Hepatocyte (in vitro differentiated cells): Measurements from ENCODE around the gene DNAH6. TPM values are rescaled to one million over a fixed set of nuclear protein-coding genes. Genes with fewer than 3 reads are reported as not detected.
"Not testable (repeated sequence)": the region's sequence is repeated elsewhere in the genome, so short reads cannot be mapped to it uniquely, and the experiment has no call there.

ENCODE experiments used
- DNase-seq: peaks from one replicate; pipeline ENCODE4 v3.0.0-alpha.2; 2016; ENCODE audit warnings: low spot score
- H2AFZ ChIP-seq: fragments of 200-600 bp; sonication (generic); 2 replicates; pipeline ENCODE4 v1.6.0; 2016; ENCODE audit warnings: antibody characterized with exemption, mild to moderate bottlenecking
- H3K27ac ChIP-seq: fragments of 200-600 bp; sonication (generic); 2 replicates; pipeline ENCODE4 v1.5.1; 2016; ENCODE audit warnings: mild to moderate bottlenecking
- H3K27me3 ChIP-seq: fragments of 200-600 bp; sonication (generic); 2 replicates; pipeline ENCODE4 v1.6.1; 2016
- H3K36me3 ChIP-seq: fragments of 200-600 bp; sonication (generic); replicated peaks from 2 replicates; pipeline ENCODE4 v1.5.1; 2016; ENCODE audit warnings: low read depth; ENCODE audit not compliant: insufficient read depth
- H3K4me1 ChIP-seq: fragments of 200-600 bp; sonication (generic); 2 replicates; pipeline ENCODE4 v1.5.1; 2016; ENCODE audit warnings: mild to moderate bottlenecking, moderate library complexity; ENCODE audit not compliant: insufficient read depth
- H3K4me2 ChIP-seq: fragments of 200-600 bp; sonication (generic); 2 replicates; pipeline ENCODE4 v1.6.0; 2016
- H3K4me3 ChIP-seq: fragments of 200-600 bp; sonication (generic); 2 replicates; pipeline ENCODE4 v1.5.1; 2016; ENCODE audit warnings: mild to moderate bottlenecking
- H3K79me2 ChIP-seq: fragments of 200-600 bp; sonication (generic); 2 replicates; pipeline ENCODE4 v1.6.0; 2017; ENCODE audit warnings: mild to moderate bottlenecking
- H3K9me2 ChIP-seq: fragments of 200-600 bp; sonication (generic); replicated peaks from 2 replicates; pipeline ENCODE4 v1.6.0; 2017; ENCODE audit warnings: mild to moderate bottlenecking; ENCODE audit not compliant: insufficient read depth
- H3K9me3 ChIP-seq: fragments of 200-600 bp; sonication (generic); 2 replicates; pipeline ENCODE4 v1.5.1; 2016; ENCODE audit warnings: low read depth, mild to moderate bottlenecking
- H4K20me1 ChIP-seq: fragments of 200-600 bp; sonication (generic); 2 replicates; pipeline ENCODE4 v1.6.0; 2016; ENCODE audit warnings: mild to moderate bottlenecking; ENCODE audit not compliant: insufficient read depth, poor library complexity, severe bottlenecking
- EZH2 ChIP-seq: fragments of 200-600 bp; sonication (generic); IDR thresholded peaks from 2 replicates; pipeline ENCODE4 v1.6.1; 2016; ENCODE audit warnings: antibody characterized with exemption, mild to moderate bottlenecking, borderline replicate concordance
- EZH2phosphoT487 ChIP-seq: fragments of 200-600 bp; sonication (generic); IDR thresholded peaks from one replicate; pipeline ENCODE4 v1.6.1; 2018; ENCODE audit warnings: antibody characterized with exemption, mild to moderate bottlenecking, low read depth, moderate library complexity; ENCODE audit not compliant: unreplicated experiment, severe bottlenecking
- WGBS: methylation state at CpG from one replicate; pipeline ENCODE4 v1.1.6; 2016; ENCODE audit warnings: low lambda C conversion rate; ENCODE audit errors: missing lambda C conversion rate; 5-methylcytosine and 5-hydroxymethylcytosine counted together
- polyA plus RNA-seq: library from polyadenylated mRNA; unstranded; fragments of >200 nt; fragmentation: Nextera tagmentation; extraction: Ambion mirVana; gene quantifications from 2 replicates; pipeline ENCODE4 v1.2.1, GENCODE V29; 2016
- total RNA-seq: library from RNA; depleted of rRNA; stranded (reverse); fragments of >200 nt; gene quantifications from 2 replicates; pipeline ENCODE4 v1.2.3, GENCODE V29; 2014
- TF ChIP-seq, protein P1 (sequence below): fragments of 200-600 bp; sonication (generic); IDR thresholded peaks from 2 replicates; pipeline ENCODE4 v1.5.1; 2016; ENCODE audit warnings: antibody characterized with exemption, mild to moderate bottlenecking; ENCODE audit not compliant: poor library complexity

DNAH6 gene
- total and polyA plus RNA-seq, 2 experiments from 2014 or later = 1.0 to 1.2 TPM

DNA sequence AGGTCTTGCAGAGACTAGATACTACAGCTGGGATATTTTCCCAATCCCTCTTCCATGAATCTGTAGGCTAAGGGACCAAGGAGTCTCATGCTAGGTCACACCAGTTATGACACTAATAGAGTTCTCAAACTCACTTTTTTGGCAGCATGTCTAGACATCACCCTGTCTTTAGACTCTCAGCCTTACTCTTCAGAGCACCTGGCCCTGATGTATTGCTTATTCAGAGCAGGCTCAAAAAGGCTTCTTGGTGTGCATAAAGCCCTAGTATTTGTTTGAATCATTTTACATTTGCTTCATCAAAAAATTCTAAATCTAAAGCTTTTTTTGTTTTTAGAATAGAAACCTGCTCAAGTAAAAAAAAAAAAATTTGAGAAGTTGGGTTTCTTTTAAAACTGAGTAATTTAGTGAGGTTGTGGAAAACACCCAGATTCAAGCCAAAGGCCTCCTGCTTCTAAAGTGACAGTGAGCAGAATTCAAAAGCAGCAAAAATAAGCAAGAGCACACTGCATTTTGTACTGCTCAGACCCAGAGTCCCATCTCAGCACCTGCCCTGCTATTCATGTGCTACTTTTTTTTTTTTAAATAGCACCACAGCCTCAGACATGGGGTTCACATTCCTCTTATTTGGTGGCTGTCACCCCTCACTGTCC is 18.0 kb upstream of the DNAH6 start:
- Histone ChIP-seq H3K9me2 (no peaks in the 10 kb centered on the region), H2AFZ (no peak overlapping the region), H3K4me2 (no peak overlapping the region), H3K36me3 (no peaks in the 10 kb centered on the region), H3K9me3 (no peaks in the 10 kb centered on the region), H3K4me3 (no peak overlapping the region), H3K4me1 (no peaks in the 10 kb centered on the region), H3K27me3 (no peaks in the 10 kb centered on the region), H4K20me1 (no peaks in the 10 kb centered on the region), H3K27ac (no peak overlapping the region), H3K79me2 (no peaks in the 10 kb centered on the region)
- TF ChIP-seq, protein P1, sequence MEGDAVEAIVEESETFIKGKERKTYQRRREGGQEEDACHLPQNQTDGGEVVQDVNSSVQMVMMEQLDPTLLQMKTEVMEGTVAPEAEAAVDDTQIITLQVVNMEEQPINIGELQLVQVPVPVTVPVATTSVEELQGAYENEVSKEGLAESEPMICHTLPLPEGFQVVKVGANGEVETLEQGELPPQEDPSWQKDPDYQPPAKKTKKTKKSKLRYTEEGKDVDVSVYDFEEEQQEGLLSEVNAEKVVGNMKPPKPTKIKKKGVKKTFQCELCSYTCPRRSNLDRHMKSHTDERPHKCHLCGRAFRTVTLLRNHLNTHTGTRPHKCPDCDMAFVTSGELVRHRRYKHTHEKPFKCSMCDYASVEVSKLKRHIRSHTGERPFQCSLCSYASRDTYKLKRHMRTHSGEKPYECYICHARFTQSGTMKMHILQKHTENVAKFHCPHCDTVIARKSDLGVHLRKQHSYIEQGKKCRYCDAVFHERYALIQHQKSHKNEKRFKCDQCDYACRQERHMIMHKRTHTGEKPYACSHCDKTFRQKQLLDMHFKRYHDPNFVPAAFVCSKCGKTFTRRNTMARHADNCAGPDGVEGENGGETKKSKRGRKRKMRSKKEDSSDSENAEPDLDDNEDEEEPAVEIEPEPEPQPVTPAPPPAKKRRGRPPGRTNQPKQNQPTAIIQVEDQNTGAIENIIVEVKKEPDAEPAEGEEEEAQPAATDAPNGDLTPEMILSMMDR = no peak
- TF ChIP-seq EZH2 = no peak
- no peak for DNase-seq

DNA sequence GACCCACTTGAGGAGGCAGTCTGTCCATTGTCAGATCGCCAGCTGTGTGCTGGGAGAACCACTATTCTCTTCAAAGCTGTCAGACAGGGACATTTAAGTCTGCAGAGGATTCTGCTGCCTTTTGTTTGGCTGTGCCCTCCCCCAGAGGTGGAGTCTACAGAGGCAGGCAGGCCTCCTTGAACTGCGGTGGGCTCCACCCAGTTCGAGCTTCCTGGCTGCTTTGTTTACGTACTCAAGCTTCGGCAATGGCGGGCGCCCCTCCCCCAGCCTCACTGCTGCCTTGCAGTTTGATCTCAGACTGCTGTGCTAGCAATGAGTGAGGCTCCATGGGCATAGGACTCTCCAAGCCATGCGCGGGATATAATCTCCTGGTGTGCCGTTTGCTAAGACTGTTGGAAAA is 5.3 kb upstream of the DNAH6 start:
- H3K27ac ChIP-seq, H3K27me3 ChIP-seq, H2AFZ ChIP-seq, H3K4me2 ChIP-seq, H3K36me3 ChIP-seq, H3K4me1 ChIP-seq, H4K20me1 ChIP-seq, H3K79me2 ChIP-seq, DNase-seq, H3K9me2 ChIP-seq, H3K9me3 ChIP-seq, H3K4me3 ChIP-seq: not testable (repeated sequence)
- WGBS = 91% methylated on average over 10 of the region's 10 CpGs

DNA sequence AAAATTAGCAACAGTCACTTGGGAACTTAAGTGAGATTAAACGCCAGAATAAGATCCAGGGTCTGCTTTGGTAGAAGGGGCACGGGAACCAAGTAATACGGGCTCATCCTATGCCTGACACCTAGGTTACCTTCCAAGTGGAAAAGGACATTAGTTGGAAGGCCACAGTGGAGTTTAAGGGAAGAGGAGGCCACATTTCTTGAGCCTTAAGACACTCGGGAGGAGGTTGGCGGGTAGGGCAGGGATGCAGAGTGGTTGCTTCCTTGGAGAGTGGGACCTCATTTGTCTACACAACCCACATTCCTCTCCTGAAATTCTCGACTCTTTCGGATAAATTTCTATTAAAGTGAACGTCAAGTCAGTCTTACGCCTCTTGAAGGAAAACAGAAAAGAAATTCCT is 510 bp upstream of the DNAH6 start:
- WGBS = 71% methylated on average over 9 of the region's 9 CpGs
- Histone ChIP-seq H3K9me3 (no peaks in the 10 kb centered on the region), H3K4me3 (no peak overlapping the region), H3K36me3 (no peaks in the 10 kb centered on the region), H3K79me2 (no peaks in the 10 kb centered on the region), H3K4me1 (no peaks in the 10 kb centered on the region), H3K27ac (no peak overlapping the region), H3K9me2 (no peaks in the 10 kb centered on the region), H2AFZ (peak overlapping the region; percentile 28), H3K27me3 (no peaks in the 10 kb centered on the region), H3K4me2 (peak overlapping the region; percentile 76), H4K20me1 (no peaks in the 10 kb centered on the region)
- TF ChIP-seq EZH2 = no peak
- no peak for TF ChIP-seq EZH2phosphoT487
- TF ChIP-seq, protein P1 = no peak
- no peak for DNase-seq

DNA sequence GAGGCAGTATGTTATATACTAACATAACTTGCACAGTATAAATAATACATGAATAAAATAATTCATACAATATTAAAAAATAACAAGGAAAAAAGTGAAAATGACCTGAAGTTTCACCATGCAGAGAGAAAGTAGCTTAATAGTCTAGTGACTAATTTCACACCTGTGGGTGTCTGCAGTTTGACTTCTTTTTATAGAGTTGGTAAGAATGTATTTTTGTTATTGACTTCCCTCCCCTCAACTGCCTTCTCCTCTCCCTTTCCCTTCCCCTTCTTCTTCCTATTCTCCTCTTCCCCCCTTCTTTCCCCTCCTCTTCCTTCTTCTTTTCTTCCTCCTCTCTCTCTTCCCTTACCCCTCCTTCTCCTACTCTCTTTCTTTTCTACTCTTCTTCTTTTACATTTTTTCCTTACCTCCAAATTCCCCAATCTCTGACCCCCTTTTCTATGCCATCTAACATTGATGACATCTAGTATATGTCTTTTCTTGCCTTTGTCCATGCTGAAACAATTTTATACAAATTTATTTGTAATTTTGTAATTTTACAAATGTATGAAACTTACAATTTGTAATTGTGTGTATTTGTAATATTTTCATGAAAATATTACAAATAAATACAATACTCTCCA is 3.1 kb downstream of the DNAH6 start:
- Histone ChIP-seq H3K27ac (no peak overlapping the region), H4K20me1 (no peaks in the 10 kb centered on the region), H3K27me3 (no peaks in the 10 kb centered on the region), H3K9me2 (no peaks in the 10 kb centered on the region), H3K4me2 (no peak overlapping the region), H3K4me3 (no peak overlapping the region), H3K36me3 (no peaks in the 10 kb centered on the region), H2AFZ (no peak overlapping the region), H3K4me1 (no peaks in the 10 kb centered on the region), H3K9me3 (no peaks in the 10 kb centered on the region), H3K79me2 (no peaks in the 10 kb centered on the region)
- TF ChIP-seq, protein P1 = no peak
- TF ChIP-seq EZH2 (no peak), EZH2phosphoT487 (no peak)
- no peak for DNase-seq
